H9 (cell line): ENCODE measurements around the gene FAM151A. TPM values are rescaled to one million over a fixed set of nuclear protein-coding genes. Genes with fewer than 3 reads are reported as not detected.

Source experiments
- DNase-seq: peaks from one replicate; pipeline ENCODE4 v3.0.0-alpha.2; 2017
- H2AFZ ChIP-seq: one replicate; pipeline ENCODE4 v1.6.1; 2013; ENCODE audit warnings: mild to moderate bottlenecking, low read length, control low read depth, moderate library complexity
- H2AK5ac ChIP-seq: 2 replicates; pipeline ENCODE4 v1.6.1; 2013; ENCODE audit warnings: low read length, control low read depth, mixed read lengths; ENCODE audit not compliant: insufficient read length
- H2BK120ac ChIP-seq: one replicate; pipeline ENCODE4 v1.6.1; 2013; ENCODE audit warnings: low read depth, mild to moderate bottlenecking, low read length, control low read depth, inconsistent platforms; ENCODE audit not compliant: poor library complexity, severe bottlenecking
- H2BK12ac ChIP-seq: 2 replicates; pipeline ENCODE4 v1.6.1; 2013; ENCODE audit warnings: low read length, control low read depth, mixed read lengths, low read depth; ENCODE audit not compliant: insufficient read length
- H2BK15ac ChIP-seq: 2 replicates; pipeline ENCODE4 v1.6.1; 2013; ENCODE audit warnings: low read depth, low read length, control low read depth
- H2BK20ac ChIP-seq: one replicate; pipeline ENCODE4 v1.6.1; 2013; ENCODE audit warnings: low read depth, mild to moderate bottlenecking, low read length, control low read depth, inconsistent platforms; ENCODE audit not compliant: poor library complexity, severe bottlenecking
- H2BK5ac ChIP-seq: 2 replicates; pipeline ENCODE4 v1.6.1; 2013; ENCODE audit warnings: low read length, control low read depth, mixed read lengths; ENCODE audit not compliant: insufficient read length
- H3K14ac ChIP-seq: 2 replicates; pipeline ENCODE4 v1.6.1; 2013; ENCODE audit warnings: low read length, control low read depth; ENCODE audit not compliant: insufficient read depth
- H3K18ac ChIP-seq: 2 replicates; pipeline ENCODE4 v1.6.1; 2013; ENCODE audit warnings: low read depth, mild to moderate bottlenecking, mixed read lengths, low read length, control low read depth; ENCODE audit not compliant: insufficient read length
- H3K23ac ChIP-seq: 2 replicates; pipeline ENCODE4 v1.6.1; 2013; ENCODE audit warnings: low read length, control low read depth, mixed read lengths, low read depth; ENCODE audit not compliant: insufficient read length
- H3K23me2 ChIP-seq: 2 replicates; pipeline ENCODE4 v1.6.1; 2013; ENCODE audit warnings: low read depth, mild to moderate bottlenecking, mixed read lengths, low read length, control low read depth; ENCODE audit not compliant: insufficient read length, poor library complexity, severe bottlenecking
- H3K27ac ChIP-seq: 2 replicates; pipeline ENCODE4 v1.5.1; 2013; ENCODE audit warnings: low read length, control low read depth, mixed read lengths, low read depth; ENCODE audit not compliant: insufficient read length
- H3K27me3 ChIP-seq: 2 replicates; pipeline ENCODE4 v1.6.1; 2013; ENCODE audit warnings: low read length, control low read depth, inconsistent platforms; ENCODE audit not compliant: insufficient read depth
- H3K4ac ChIP-seq: 2 replicates; pipeline ENCODE4 v1.6.1; 2013; ENCODE audit warnings: low read depth, mild to moderate bottlenecking, control low read depth, inconsistent platforms, low read length, moderate library complexity
- H3K4me1 ChIP-seq: 2 replicates; pipeline ENCODE4 v1.6.1; 2013; ENCODE audit warnings: low read length, control low read depth, inconsistent platforms; ENCODE audit not compliant: insufficient read depth
- H3K4me2 ChIP-seq: 2 replicates; pipeline ENCODE4 v1.6.1; 2013; ENCODE audit warnings: low read length, control low read depth, mixed read lengths; ENCODE audit not compliant: insufficient read length, insufficient read depth
- H3K56ac ChIP-seq: 2 replicates; pipeline ENCODE4 v1.6.1; 2013; ENCODE audit warnings: low read depth, mild to moderate bottlenecking, mixed read lengths, low read length, control low read depth; ENCODE audit not compliant: insufficient read length
- H3K79me1 ChIP-seq: 2 replicates; pipeline ENCODE4 v1.6.1; 2013; ENCODE audit warnings: low read depth, mild to moderate bottlenecking, moderate library complexity, low read length, control low read depth, inconsistent platforms; ENCODE audit not compliant: insufficient read depth, poor library complexity, severe bottlenecking
- H3K79me2 ChIP-seq: 2 replicates; pipeline ENCODE4 v1.6.1; 2013; ENCODE audit warnings: low read length, control low read depth, inconsistent platforms; ENCODE audit not compliant: insufficient read depth
- H3K9ac ChIP-seq: 2 replicates; pipeline ENCODE4 v1.6.1; 2013; ENCODE audit warnings: low read length, control low read depth, mixed read lengths; ENCODE audit not compliant: insufficient read length; ENCODE audit errors: extremely low read depth
- H3K9me3 ChIP-seq: one replicate; pipeline ENCODE4 v1.6.1; 2013; ENCODE audit warnings: low read depth, low read length, inconsistent platforms; ENCODE audit not compliant: control insufficient read depth
- H3T11ph ChIP-seq: one replicate; pipeline ENCODE4 v1.6.1; 2013; ENCODE audit warnings: mild to moderate bottlenecking, low read length, control low read depth, inconsistent platforms
- H4K20me1 ChIP-seq: one replicate; pipeline ENCODE4 v1.6.1; 2013; ENCODE audit not compliant: control insufficient read depth, insufficient read length, insufficient read depth
- H4K5ac ChIP-seq: 2 replicates; pipeline ENCODE4 v1.6.1; 2013; ENCODE audit warnings: low read depth, mild to moderate bottlenecking, mixed read lengths, low read length, control low read depth; ENCODE audit not compliant: insufficient read length
- H4K8ac ChIP-seq: replicated peaks from 2 replicates; pipeline ENCODE4 v1.6.1; 2013; ENCODE audit warnings: low read length, control low read depth, mixed read lengths, low read depth; ENCODE audit not compliant: insufficient read length
- H4K91ac ChIP-seq: 2 replicates; pipeline ENCODE4 v1.6.1; 2013; ENCODE audit warnings: low read depth, mild to moderate bottlenecking, moderate library complexity, mixed read lengths, low read length, control low read depth; ENCODE audit not compliant: insufficient read length
- H3K27ac Mint-ChIP-seq, 3 experiments: 2 replicates in 2 of 3; 3 replicates in 1 of 3; pipeline ENCODE4 v1.8.0; 2020 to 2021; ENCODE audit warnings: mixed read lengths in 3 of 3, mild to moderate bottlenecking in 1 of 3, moderate library complexity in 1 of 3
- H3K27me3 Mint-ChIP-seq: 2 replicates; pipeline ENCODE4 v1.8.0; 2021; ENCODE audit warnings: low read depth, mild to moderate bottlenecking, moderate library complexity, mixed read lengths
- H3K36me3 Mint-ChIP-seq, 3 experiments: 2 replicates in 2 of 3; 3 replicates in 1 of 3; pipeline ENCODE4 v1.8.0; 2020 to 2021; ENCODE audit warnings: low read depth in 3 of 3, mixed read lengths in 3 of 3; ENCODE audit not compliant: insufficient read depth in 1 of 3
- H3K4me1 Mint-ChIP-seq, 2 experiments: 2 replicates each; pipeline ENCODE4 v1.8.0; 2020; ENCODE audit warnings: mixed read lengths in 2 of 2
- H3K4me3 Mint-ChIP-seq, 2 experiments: 2 replicates in 1 of 2; 3 replicates in 1 of 2; pipeline ENCODE4 v1.8.0; 2020 to 2021; ENCODE audit warnings: mild to moderate bottlenecking in 2 of 2, mixed read lengths in 2 of 2, moderate library complexity in 1 of 2
- H3K9me3 Mint-ChIP-seq, 2 experiments: 2 replicates in 1 of 2; 3 replicates in 1 of 2; pipeline ENCODE4 v1.8.0; 2020; ENCODE audit warnings: mild to moderate bottlenecking in 2 of 2, mixed read lengths in 2 of 2, moderate library complexity in 1 of 2
- WGBS: extraction: QIAGEN DNeasy Blood & Tissue Kit; methylation state at CpG from one replicate; pipeline ENCODE4 v1.1.7; 2013; ENCODE audit warnings: missing lambda C conversion rate, low lambda C conversion rate, mixed read lengths; ENCODE audit not compliant: insufficient read length; ENCODE audit errors: extremely low coverage; 5-methylcytosine and 5-hydroxymethylcytosine counted together
- total RNA-seq: library from RNA; stranded (reverse); gene quantifications from 2 replicates; pipeline ENCODE4 v1.2.1, GENCODE V29; 2021
- TF ChIP-seq, protein P1 (sequence below): fragments of 200-600 bp; sonication (generic); conservative IDR thresholded peaks from 3 replicates; pipeline ENCODE4 v1.8.0; 2021; ENCODE audit warnings: antibody characterized with exemption, mild to moderate bottlenecking

The FAM151A gene
- total RNA-seq, 1 experiment from 2014 or later = not detected

DNA sequence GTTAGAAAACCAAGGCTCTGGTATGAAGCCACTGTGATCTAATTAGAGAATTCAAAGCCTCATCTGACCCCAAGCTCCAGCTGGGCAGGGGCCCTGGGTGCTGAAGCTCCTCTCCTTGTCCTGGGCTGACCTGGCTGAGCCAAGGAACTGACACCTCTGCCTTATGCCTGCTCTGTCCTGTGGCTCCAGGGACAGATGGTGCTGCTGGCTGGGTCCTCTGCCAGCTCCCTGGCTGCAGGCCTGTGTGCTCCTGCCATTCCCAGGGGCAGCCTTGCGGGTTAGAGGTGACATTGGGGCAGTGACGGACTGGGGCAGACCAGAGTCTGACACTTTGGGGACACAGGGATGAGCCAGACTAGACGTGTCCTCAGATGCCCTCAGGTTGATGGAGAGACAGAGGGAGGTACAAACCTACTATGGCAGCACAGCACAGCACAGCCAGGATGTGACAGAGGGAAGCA, 63.5 kb downstream of the FAM151A start:
- no peaks in the 10 kb centered on the region for H3K27me3 ChIP-seq
- H2BK12ac ChIP-seq = no peak overlapping the region
- no peaks in the 10 kb centered on the region for H4K20me1 ChIP-seq
- no peaks in the 10 kb centered on the region for H3K79me2 ChIP-seq
- no peak overlapping the region for H4K8ac ChIP-seq
- no peak overlapping the region for H2BK5ac ChIP-seq
- TF ChIP-seq, protein P1, sequence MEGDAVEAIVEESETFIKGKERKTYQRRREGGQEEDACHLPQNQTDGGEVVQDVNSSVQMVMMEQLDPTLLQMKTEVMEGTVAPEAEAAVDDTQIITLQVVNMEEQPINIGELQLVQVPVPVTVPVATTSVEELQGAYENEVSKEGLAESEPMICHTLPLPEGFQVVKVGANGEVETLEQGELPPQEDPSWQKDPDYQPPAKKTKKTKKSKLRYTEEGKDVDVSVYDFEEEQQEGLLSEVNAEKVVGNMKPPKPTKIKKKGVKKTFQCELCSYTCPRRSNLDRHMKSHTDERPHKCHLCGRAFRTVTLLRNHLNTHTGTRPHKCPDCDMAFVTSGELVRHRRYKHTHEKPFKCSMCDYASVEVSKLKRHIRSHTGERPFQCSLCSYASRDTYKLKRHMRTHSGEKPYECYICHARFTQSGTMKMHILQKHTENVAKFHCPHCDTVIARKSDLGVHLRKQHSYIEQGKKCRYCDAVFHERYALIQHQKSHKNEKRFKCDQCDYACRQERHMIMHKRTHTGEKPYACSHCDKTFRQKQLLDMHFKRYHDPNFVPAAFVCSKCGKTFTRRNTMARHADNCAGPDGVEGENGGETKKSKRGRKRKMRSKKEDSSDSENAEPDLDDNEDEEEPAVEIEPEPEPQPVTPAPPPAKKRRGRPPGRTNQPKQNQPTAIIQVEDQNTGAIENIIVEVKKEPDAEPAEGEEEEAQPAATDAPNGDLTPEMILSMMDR = no peak
- no peak overlapping the region for H4K91ac ChIP-seq
- H3K9me3 ChIP-seq = no peaks in the 10 kb centered on the region
- no peaks in the 10 kb centered on the region for H3K4me1 ChIP-seq
- H3K18ac ChIP-seq = no peak overlapping the region
- H3K79me1 ChIP-seq = no peaks in the 10 kb centered on the region
- no peak overlapping the region for H3K56ac ChIP-seq
- WGBS = no CpG with 5 or more reads among the region's 3 CpGs
- H3K27ac Mint-ChIP-seq = no peak overlapping the region
- H3K14ac ChIP-seq = no peak overlapping the region; the same call in 1 of the 2 replicates
- no peak overlapping the region for H3T11ph ChIP-seq
- no peak overlapping the region for H3K9ac ChIP-seq
- no peak overlapping the region for H3K23ac ChIP-seq
- peaks cover 0 to 7% (median 2%) of the 10 kb centered on the region in 3 experiments; a peak in 5 of 7 replicates for H3K36me3 Mint-ChIP-seq
- no peak overlapping the region for H3K4me3 Mint-ChIP-seq
- H3K9me3 Mint-ChIP-seq = peaks cover 13 to 15% of the 10 kb centered on the region in 2 experiments
- H3K27ac ChIP-seq = no peak overlapping the region
- H3K4ac ChIP-seq = no peak overlapping the region
- no peak overlapping the region for H2AFZ ChIP-seq
- H3K4me1 Mint-ChIP-seq = peaks cover 6 to 8% of the 10 kb centered on the region in 2 experiments
- H3K4me2 ChIP-seq = no peak overlapping the region
- H3K27me3 Mint-ChIP-seq = no peaks in the 10 kb centered on the region; the same call in 1 of the 2 replicates
- no peak overlapping the region for H2BK15ac ChIP-seq
- H4K5ac ChIP-seq = no peak overlapping the region
- DNase-seq = no peak
- H2BK20ac ChIP-seq = no peak overlapping the region
- H2BK120ac ChIP-seq = no peak overlapping the region
- no peak overlapping the region for H2AK5ac ChIP-seq
- H3K23me2 ChIP-seq = no peaks in the 10 kb centered on the region

Other genes starting within 250 kb of the FAM151A start
- 119 and 126 TPM in 2 replicates for gene SSBP3, start 217.1 kb downstream of the FAM151A start, total RNA-seq
- gene ACOT11, start 75.3 kb downstream of the FAM151A start, total RNA-seq = 3.6 and 4.0 TPM in 2 replicates
- 0.09 TPM in 1 of 2 replicates, not detected in the other for gene MROH7, start 18.3 kb upstream of the FAM151A start, total RNA-seq
- gene TTC4, start 92.3 kb upstream of the FAM151A start, total RNA-seq = 30.0 and 30.8 TPM in 2 replicates
- gene PARS2, start 141.0 kb upstream of the FAM151A start, total RNA-seq = 10.2 and 10.6 TPM in 2 replicates
- gene TTC22, start 177.8 kb upstream of the FAM151A start, total RNA-seq = 0.55 and 0.59 TPM in 2 replicates